AG09309 (cell line): Measurements from ENCODE around the gene PRRG3.

Source experiments
- DNase-seq: peaks from one replicate; pipeline ENCODE4 v3.0.0-alpha.2; 2010; ENCODE audit warnings: low read depth
- H3K4me3 ChIP-seq: 2 replicates; pipeline ENCODE4 v1.5.1; 2011; ENCODE audit warnings: mild to moderate bottlenecking, low read depth, low read length, moderate library complexity; ENCODE audit not compliant: control insufficient read depth
- TF ChIP-seq, protein P1 (sequence below): IDR thresholded peaks from 2 replicates; pipeline ENCODE4 v1.5.1; 2011; ENCODE audit warnings: mild to moderate bottlenecking, low read depth, low read length, inconsistent platforms; ENCODE audit not compliant: insufficient read depth, control insufficient read depth; ENCODE audit errors: missing control alignments

Gene PRRG3

DNA sequence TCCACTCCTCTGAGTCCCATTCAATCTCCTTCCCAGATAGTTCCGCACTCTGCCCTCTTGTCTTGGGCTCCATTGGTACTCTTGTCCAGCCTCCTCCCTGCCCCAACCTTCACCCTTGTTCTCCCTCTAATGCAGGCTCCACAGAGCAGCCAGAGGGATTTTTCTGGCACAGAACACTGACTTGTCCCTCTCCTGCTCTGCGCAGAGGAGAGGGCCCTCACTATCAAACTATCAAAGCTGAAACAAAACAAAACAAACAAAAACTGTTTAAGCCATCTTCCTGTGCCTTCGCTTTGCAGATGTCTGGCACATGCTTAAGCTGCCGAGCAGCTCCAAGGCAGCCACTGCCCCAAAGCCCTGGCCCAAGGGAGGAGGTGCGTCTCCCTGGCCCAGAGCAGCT lies 42.2 kb downstream of the PRRG3 start:
- DNase-seq: no peak
- H3K4me3 ChIP-seq: no peak overlapping the region

DNA sequence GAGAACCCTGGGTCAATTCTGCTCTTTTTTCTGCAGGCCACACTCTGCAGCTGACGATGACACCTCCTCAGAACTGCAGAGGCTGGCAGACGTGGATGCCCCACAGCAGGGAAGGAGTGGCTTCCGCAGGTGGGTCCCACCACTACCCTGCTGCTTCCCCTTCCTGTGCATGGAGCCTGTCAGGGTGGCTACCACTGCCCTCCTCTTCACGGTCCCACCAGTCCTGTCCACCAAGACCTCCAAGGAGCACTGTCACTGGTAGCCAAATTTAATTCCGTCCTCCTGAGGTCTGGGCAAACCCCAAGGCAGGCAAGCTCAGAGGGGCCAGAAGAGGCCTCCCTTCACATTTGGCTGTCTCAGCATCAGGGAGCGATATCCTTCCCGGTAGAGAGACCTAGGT lies 43.5 kb downstream of the PRRG3 start:
- H3K4me3 ChIP-seq: no peak overlapping the region
- no peak for DNase-seq
- TF ChIP-seq, protein P1, sequence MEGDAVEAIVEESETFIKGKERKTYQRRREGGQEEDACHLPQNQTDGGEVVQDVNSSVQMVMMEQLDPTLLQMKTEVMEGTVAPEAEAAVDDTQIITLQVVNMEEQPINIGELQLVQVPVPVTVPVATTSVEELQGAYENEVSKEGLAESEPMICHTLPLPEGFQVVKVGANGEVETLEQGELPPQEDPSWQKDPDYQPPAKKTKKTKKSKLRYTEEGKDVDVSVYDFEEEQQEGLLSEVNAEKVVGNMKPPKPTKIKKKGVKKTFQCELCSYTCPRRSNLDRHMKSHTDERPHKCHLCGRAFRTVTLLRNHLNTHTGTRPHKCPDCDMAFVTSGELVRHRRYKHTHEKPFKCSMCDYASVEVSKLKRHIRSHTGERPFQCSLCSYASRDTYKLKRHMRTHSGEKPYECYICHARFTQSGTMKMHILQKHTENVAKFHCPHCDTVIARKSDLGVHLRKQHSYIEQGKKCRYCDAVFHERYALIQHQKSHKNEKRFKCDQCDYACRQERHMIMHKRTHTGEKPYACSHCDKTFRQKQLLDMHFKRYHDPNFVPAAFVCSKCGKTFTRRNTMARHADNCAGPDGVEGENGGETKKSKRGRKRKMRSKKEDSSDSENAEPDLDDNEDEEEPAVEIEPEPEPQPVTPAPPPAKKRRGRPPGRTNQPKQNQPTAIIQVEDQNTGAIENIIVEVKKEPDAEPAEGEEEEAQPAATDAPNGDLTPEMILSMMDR: no peak

More for the DNA sequence above, 42.2 kb downstream of the PRRG3 start:
- TF ChIP-seq, protein P1: no peak

- no peak overlapping the region for H3K4me3 ChIP-seq
- DNase-seq: no peak
- TF ChIP-seq, protein P1: no peak
These were observed 46.3 kb downstream of the PRRG3 start for GRCh38 chrX:151741606-151742005.

GRCh38 chrX:151742311-151742710 lies 47.1 kb downstream of the PRRG3 start:
- no peak overlapping the region for H3K4me3 ChIP-seq
- no peak for DNase-seq
- TF ChIP-seq, protein P1: no peak

- H3K4me3 ChIP-seq: no peak overlapping the region
- TF ChIP-seq, protein P1: no peak
- no peak for DNase-seq
These were observed 48.6 kb downstream of the PRRG3 start for GRCh38 chrX:151743651-151744470.

DNA sequence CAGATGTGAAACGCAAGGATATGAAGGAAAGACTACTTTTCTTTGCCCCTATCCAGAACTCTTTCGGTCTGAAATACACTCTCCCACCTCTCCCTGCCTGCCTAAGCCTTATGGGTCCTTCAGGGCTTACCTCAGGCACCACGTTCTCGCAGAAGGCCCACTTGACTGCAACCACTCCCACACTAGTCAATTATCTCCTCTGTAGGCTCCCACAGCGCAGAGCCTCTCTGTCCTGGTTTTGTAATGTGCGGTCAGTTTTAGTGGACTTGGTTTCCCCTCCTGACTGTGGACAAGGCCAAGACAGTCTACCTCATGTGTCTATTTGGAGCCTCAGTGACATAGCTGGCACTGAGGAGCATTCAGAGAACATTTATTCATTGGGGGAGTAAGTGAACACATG lies 50.4 kb downstream of the PRRG3 start:
- TF ChIP-seq, protein P1: no peak
- DNase-seq: no peak

More for the DNA sequence above, 50.4 kb downstream of the PRRG3 start:
- H3K4me3 ChIP-seq: no peak overlapping the region
